SK-N-SH (cell line): Measurements from ENCODE around the gene VASH2. TPM values are rescaled to one million over a fixed set of nuclear protein-coding genes. Genes with fewer than 3 reads are reported as not detected.

Experiments used
- CTCF ChIA-PET: fragments of 300-600, 350-600 bp; formaldehyde crosslinking; extraction: SDS; loops from one replicate; lab custom pipeline; 2021; lab: Yijun Ruan, JAX
- POLR2A ChIA-PET: fragments of 350-600 bp; sonication (Branson Sonifier 250); formaldehyde crosslinking; extraction: SDS; loops from one replicate; lab custom pipeline; 2020; ENCODE audit warnings: antibody characterized with exemption, inconsistent platforms; lab: Yijun Ruan, JAX
- DNase-seq: peaks from one replicate; pipeline ENCODE4 v3.0.0; 2012
- H2AFZ ChIP-seq: fragments of 200-600 bp; sonication (generic); 2 replicates; pipeline ENCODE4 v1.8.1; 2016; ENCODE audit warnings: antibody characterized with exemption, mild to moderate bottlenecking, low read depth
- H3F3A ChIP-seq: fragments of 200-600 bp; sonication (generic); replicated peaks from 2 replicates; pipeline ENCODE3; 2016; ENCODE audit warnings: antibody characterized with exemption, mild to moderate bottlenecking; ENCODE audit not compliant: insufficient read depth
- H3K27ac ChIP-seq, 2 experiments: fragments of 200-500 bp in 1 of 2; fragments of 200-600 bp in 1 of 2; sonication (Bioruptor generic) in 1 of 2; sonication (generic), shearing (Covaris generic) in 1 of 2; 2 replicates each; pipeline versions ENCODE4 v1.5.1 to v1.6.1; 2014 to 2016; ENCODE audit warnings: low read depth in 2 of 2, inconsistent platforms in 1 of 2, low read length in 1 of 2, mild to moderate bottlenecking in 1 of 2, mixed read lengths in 1 of 2
- H3K27me3 ChIP-seq: fragments of 200-600 bp; sonication (generic), shearing (Covaris generic); 2 replicates; pipeline ENCODE4 v1.6.1; 2016; ENCODE audit warnings: mixed run types; ENCODE audit not compliant: insufficient read depth
- H3K36me3 ChIP-seq, 2 experiments: fragments of 200-500 bp in 1 of 2; fragments of 200-600 bp in 1 of 2; sonication (Bioruptor generic) in 1 of 2; sonication (generic) in 1 of 2; replicated peaks in 1 of 2; 2 replicates each; pipeline versions ENCODE3 to v1.5.1; 2014 to 2016; ENCODE audit warnings: low read length in 1 of 2, mild to moderate bottlenecking in 1 of 2; ENCODE audit not compliant: insufficient read depth in 2 of 2, control insufficient read depth in 1 of 2
- H3K4me1 ChIP-seq, 2 experiments: fragments of 200-500 bp in 1 of 2; fragments of 200-600 bp in 1 of 2; sonication (Bioruptor generic) in 1 of 2; sonication (generic), shearing (Covaris generic) in 1 of 2; 2 replicates each; pipeline versions ENCODE4 v1.5.1 to v1.6.1; 2014 to 2016; ENCODE audit warnings: low read depth in 1 of 2, low read length in 1 of 2, mixed run types in 1 of 2; ENCODE audit not compliant: insufficient read depth in 2 of 2, control insufficient read depth in 1 of 2
- H3K4me2 ChIP-seq: fragments of 200-600 bp; sonication (generic), shearing (Covaris generic); 2 replicates; pipeline ENCODE4 v1.6.1; 2017; ENCODE audit warnings: mixed run types
- H3K4me3 ChIP-seq, 2 experiments: fragments of 200-500 bp in 1 of 2; fragments of 200-600 bp in 1 of 2; sonication (Bioruptor generic) in 1 of 2; sonication (generic), shearing (Covaris generic) in 1 of 2; 2 replicates each; pipeline versions ENCODE4 v1.5.1 to v1.8.1; 2014 to 2016; ENCODE audit warnings: low read depth in 2 of 2, inconsistent platforms in 1 of 2, low read length in 1 of 2, mild to moderate bottlenecking in 1 of 2, mixed read lengths in 1 of 2, moderate library complexity in 1 of 2
- H3K79me2 ChIP-seq: fragments of 200-600 bp; sonication (generic); 2 replicates; pipeline ENCODE4 v1.8.1; 2017; ENCODE audit warnings: mild to moderate bottlenecking; ENCODE audit not compliant: insufficient read depth
- H3K9ac ChIP-seq: fragments of 200-600 bp; sonication (generic); 2 replicates; pipeline ENCODE4 v1.6.1; 2017; ENCODE audit warnings: mixed run types
- H3K9me2 ChIP-seq: fragments of 200-600 bp; sonication (generic); 2 replicates; pipeline ENCODE4 v1.6.1; 2017; ENCODE audit warnings: mixed run types
- H3K9me3 ChIP-seq: fragments of 200-600 bp; sonication (generic); 2 replicates; pipeline ENCODE4 v1.6.1; 2017; ENCODE audit warnings: mixed run types, mild to moderate bottlenecking, moderate library complexity
- H4K20me1 ChIP-seq: fragments of 200-600 bp; sonication (generic); 2 replicates; pipeline ENCODE4 v1.6.1; 2017; ENCODE audit warnings: mild to moderate bottlenecking, mixed run types; ENCODE audit not compliant: insufficient read depth
- GABPA ChIP-seq: IDR thresholded peaks from 2 replicates; pipeline ENCODE4 v1.4.0; 2012; ENCODE audit warnings: low read depth, mild to moderate bottlenecking
- GATA2 ChIP-seq: sonication (generic); formaldehyde crosslinking; IDR thresholded peaks from 2 replicates; pipeline ENCODE4 v1.5.0; 2020; ENCODE audit warnings: mild to moderate bottlenecking, missing genetic modification reagents
- MEF2A ChIP-seq: IDR thresholded peaks from 2 replicates; pipeline ENCODE4 v1.4.0; 2012; ENCODE audit warnings: low read depth, borderline replicate concordance
- RFX5 ChIP-seq: IDR thresholded peaks from 2 replicates; pipeline ENCODE4 v1.6.1; 2012; ENCODE audit warnings: mild to moderate bottlenecking, improper control_type of control experiment, low read length
- whole genome bisulfite sequencing: methylation state at CpG from one replicate; pipeline ENCODE4 v1.1.6; 2017; ENCODE audit warnings: low lambda C conversion rate; 5-methylcytosine and 5-hydroxymethylcytosine counted together
- polyA plus RNA-seq, 3 experiments: library from polyadenylated mRNA; depleted of rRNA; stranded (reverse); fragments of >200 nt; gene quantifications; 2 replicates each; pipeline ENCODE4 v1.2.3, GENCODE V29; 2012
- TF ChIP-seq, protein P1 (sequence below): IDR thresholded peaks from 2 replicates; pipeline ENCODE4 v1.6.1; 2012; ENCODE audit warnings: mild to moderate bottlenecking, low read depth, low read length, moderate library complexity
- TF ChIP-seq, protein P2 (sequence below): fragments of 150-350 bp; IDR thresholded peaks from 2 replicates; pipeline ENCODE4 v1.6.1; 2016; ENCODE audit warnings: mild to moderate bottlenecking, low read depth, low read length

VASH2 gene
- polyA plus RNA-seq, 1 of the 3 experiments (the other 2 are of a cell fraction) = 0.41 TPM

DNA sequence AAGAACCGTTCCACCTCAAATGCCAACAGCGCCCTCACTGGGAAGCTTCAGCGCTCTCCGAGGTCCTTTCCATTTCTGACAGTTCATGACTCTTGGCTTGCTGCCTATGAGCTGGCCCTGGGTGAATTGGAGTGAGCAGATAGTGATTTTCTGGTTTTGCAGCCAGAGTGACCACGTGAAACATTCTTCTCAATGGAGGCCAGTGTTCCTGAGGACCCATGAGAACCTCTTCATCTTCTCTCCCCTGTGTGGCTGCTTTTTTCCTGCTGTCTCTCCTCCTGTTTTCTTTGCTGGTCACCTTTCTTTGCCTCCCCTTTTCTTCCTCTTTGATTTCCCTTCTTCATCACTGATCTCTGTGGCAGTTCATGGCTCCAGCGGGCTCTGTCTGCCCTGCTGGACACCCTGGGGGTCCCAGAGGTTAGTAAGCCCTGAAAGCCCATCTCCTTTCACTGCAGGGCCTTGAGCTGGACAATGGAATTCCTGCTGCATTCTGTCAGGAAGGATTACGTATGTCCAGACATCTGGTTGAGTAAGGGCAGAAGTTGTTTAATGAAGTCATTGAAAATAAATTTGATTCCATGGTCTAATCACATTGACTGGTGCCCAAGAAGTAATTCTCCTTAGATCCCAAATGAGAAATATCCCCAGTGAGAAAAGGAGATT is 29.9 kb downstream of the VASH2 start:
- Histone ChIP-seq H3K4me2 (no peak overlapping the region), H3F3A (no peaks in the 10 kb centered on the region), H3K27me3 (no peaks in the 10 kb centered on the region), H3K9me3 (no peaks in the 10 kb centered on the region), H3K9me2 (no peaks in the 10 kb centered on the region), H3K9ac (no peak overlapping the region), H3K4me1 (peaks cover 0 to 4% of the 10 kb centered on the region in 2 experiments; a peak in 1 of 4 replicates), H2AFZ (no peak overlapping the region), H4K20me1 (no peaks in the 10 kb centered on the region), H3K4me3 (no peak overlapping the region), H3K79me2 (no peaks in the 10 kb centered on the region), H3K36me3 (no peaks in the 10 kb centered on the region), H3K27ac (no peak overlapping the region)
- 86% methylated on average over 7 of the region's 7 CpGs for WGBS
- no peak for DNase-seq
- POLR2A ChIA-PET = no interaction called here
- TF ChIP-seq, protein P1, sequence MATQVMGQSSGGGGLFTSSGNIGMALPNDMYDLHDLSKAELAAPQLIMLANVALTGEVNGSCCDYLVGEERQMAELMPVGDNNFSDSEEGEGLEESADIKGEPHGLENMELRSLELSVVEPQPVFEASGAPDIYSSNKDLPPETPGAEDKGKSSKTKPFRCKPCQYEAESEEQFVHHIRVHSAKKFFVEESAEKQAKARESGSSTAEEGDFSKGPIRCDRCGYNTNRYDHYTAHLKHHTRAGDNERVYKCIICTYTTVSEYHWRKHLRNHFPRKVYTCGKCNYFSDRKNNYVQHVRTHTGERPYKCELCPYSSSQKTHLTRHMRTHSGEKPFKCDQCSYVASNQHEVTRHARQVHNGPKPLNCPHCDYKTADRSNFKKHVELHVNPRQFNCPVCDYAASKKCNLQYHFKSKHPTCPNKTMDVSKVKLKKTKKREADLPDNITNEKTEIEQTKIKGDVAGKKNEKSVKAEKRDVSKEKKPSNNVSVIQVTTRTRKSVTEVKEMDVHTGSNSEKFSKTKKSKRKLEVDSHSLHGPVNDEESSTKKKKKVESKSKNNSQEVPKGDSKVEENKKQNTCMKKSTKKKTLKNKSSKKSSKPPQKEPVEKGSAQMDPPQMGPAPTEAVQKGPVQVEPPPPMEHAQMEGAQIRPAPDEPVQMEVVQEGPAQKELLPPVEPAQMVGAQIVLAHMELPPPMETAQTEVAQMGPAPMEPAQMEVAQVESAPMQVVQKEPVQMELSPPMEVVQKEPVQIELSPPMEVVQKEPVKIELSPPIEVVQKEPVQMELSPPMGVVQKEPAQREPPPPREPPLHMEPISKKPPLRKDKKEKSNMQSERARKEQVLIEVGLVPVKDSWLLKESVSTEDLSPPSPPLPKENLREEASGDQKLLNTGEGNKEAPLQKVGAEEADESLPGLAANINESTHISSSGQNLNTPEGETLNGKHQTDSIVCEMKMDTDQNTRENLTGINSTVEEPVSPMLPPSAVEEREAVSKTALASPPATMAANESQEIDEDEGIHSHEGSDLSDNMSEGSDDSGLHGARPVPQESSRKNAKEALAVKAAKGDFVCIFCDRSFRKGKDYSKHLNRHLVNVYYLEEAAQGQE = peak; percentile 82
- TF ChIP-seq MEF2A = no peak
- CTCF ChIA-PET = interaction anchor here (0.6 kb wide), 1 partner anchor 370 kb away, joined by 3 read pairs; no protein-coding TSS in a partner anchor

DNA sequence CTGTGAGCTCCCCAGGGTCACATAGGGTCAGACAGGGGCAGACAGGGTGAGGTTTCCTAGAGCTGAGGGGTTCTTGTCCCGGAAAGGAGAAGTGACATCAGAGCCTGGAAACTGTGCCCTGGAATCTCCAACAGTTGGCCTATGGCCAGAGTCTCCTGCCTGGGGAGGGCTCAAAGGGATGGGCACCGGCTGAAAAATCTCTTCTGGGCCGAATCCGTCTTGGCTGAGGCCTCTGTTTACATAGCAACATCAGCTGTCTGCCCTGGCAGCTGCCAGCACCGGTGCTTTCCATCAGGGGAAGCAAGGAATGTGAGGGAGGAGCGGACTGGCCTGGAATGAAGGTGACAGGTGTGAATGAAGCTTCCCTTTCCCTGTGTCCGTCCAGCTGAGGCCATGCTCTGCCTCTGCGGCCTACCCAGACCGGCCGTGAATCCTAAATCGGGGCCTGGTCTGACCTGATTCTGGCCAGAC is 30.7 kb downstream of the VASH2 start:
- Histone ChIP-seq H4K20me1 (no peaks in the 10 kb centered on the region), H3K27me3 (no peaks in the 10 kb centered on the region), H3K4me2 (no peak overlapping the region), H3K79me2 (no peaks in the 10 kb centered on the region), H3K4me3 (no peak overlapping the region), H3K9ac (no peak overlapping the region), H3K9me3 (no peaks in the 10 kb centered on the region), H3K27ac (no peak overlapping the region), H3K36me3 (no peaks in the 10 kb centered on the region), H3F3A (no peaks in the 10 kb centered on the region), H3K9me2 (no peaks in the 10 kb centered on the region), H3K4me1 (peaks cover 0 to 4% of the 10 kb centered on the region in 2 experiments; a peak in 1 of 4 replicates), H2AFZ (no peak overlapping the region)
- POLR2A ChIA-PET = no interaction called here
- CTCF ChIA-PET = interaction anchor here (1.6 kb wide), 1 partner anchor 14 kb away, joined by 4 read pairs; no protein-coding TSS in a partner anchor
- 77% methylated on average over 11 of the region's 11 CpGs for WGBS
- TF ChIP-seq, protein P2, sequence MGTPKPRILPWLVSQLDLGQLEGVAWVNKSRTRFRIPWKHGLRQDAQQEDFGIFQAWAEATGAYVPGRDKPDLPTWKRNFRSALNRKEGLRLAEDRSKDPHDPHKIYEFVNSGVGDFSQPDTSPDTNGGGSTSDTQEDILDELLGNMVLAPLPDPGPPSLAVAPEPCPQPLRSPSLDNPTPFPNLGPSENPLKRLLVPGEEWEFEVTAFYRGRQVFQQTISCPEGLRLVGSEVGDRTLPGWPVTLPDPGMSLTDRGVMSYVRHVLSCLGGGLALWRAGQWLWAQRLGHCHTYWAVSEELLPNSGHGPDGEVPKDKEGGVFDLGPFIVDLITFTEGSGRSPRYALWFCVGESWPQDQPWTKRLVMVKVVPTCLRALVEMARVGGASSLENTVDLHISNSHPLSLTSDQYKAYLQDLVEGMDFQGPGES = no peak
- TF ChIP-seq GATA2 (CRISPR knock-in tag) (no peak), RFX5 (no peak), MEF2A (no peak), GABPA (no peak)
- TF ChIP-seq, protein P1 = no peak
- DNase-seq = no peak
